Hepatocyte (in vitro differentiated cells): ENCODE data around the gene FOXO4.

ENCODE experiments used
- CTCF ChIP-seq: fragments of 200-600 bp; sonication (generic); IDR thresholded peaks from 2 replicates; pipeline ENCODE4 v1.5.1; 2016; ENCODE audit warnings: antibody characterized with exemption, mild to moderate bottlenecking; ENCODE audit not compliant: poor library complexity
- EZH2phosphoT487 ChIP-seq: fragments of 200-600 bp; sonication (generic); IDR thresholded peaks from one replicate; pipeline ENCODE4 v1.6.1; 2018; ENCODE audit warnings: antibody characterized with exemption, mild to moderate bottlenecking, low read depth, moderate library complexity; ENCODE audit not compliant: unreplicated experiment, severe bottlenecking

- TF ChIP-seq CTCF, result no peak
- no peak for TF ChIP-seq EZH2phosphoT487
These were observed 13.4 kb downstream of the FOXO4 start for GRCh38 chrX:71109051-71109450.
